ENCODE measurements around the gene ESX1. TPM values are rescaled to one million over a fixed set of nuclear protein-coding genes. Genes with fewer than 3 reads are reported as not detected.
"Not testable (repeated sequence)": the region's sequence is repeated elsewhere in the genome, so short reads cannot be mapped to it uniquely, and the experiment has no call there.

ESX1 gene
- not detected for total RNA-seq (ENCODE audit: insufficient read depth, low replicate concordance)

DNA sequence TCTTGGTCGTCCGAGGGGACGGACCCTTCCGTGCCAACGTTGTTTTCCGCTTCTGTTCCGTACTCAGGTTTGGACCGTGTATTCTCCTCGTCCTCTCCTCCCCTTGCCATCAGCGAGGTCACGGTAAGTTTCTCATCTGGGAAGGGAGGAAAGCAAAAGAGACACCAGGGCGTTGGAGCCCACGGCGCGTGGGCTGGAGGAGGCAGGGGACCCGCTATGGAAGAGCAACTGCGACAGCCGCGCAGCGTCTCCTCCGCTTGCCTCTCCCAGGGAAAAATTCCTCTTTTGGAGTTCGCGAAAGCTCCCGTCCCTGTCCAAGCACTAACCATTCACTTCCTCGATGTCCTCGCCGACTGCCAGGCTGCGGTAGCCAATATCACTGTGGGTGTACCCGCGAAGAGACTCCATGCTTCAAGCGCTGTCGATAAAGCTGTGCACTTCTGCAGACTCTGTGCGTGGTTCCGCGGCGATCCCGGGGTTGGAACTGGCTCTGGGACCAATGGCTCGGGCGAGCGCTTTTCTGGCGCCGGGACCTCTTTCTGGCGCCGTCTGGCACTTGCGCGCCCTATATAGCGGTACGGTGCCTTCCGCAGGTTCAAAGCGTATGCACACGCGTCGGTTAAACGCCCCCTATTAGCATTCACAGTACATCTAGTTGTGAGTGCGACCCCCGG lies at the start of gene ESX1:
TSS of gene ESX1 (minus strand) at position 492 of the 674 bp plus-strand sequence. CDS start at position 408, 84 bp downstream.
- DNase-seq (ENCODE audit: low spot score) = no peak

DNA sequence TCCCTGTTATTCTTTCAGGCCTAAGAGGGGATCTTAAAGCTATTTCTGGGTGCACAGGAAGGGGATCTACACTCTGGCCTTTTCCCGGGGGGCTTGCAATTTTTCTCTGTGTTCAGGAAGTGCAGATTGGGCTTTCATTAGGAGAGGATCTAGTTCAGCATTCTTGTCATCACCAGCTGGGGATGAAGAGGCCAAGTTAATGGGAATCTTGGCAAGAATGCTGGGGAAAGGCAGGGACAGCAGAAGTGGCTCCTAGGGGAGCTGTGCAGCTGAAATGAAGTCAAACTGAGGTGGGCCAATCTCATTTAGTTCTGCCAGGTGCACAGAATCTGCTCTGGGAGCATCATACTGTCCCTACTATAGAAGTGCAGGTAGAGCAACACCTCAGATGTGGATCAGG lies 40.9 kb upstream of the ESX1 start:
- no peak for DNase-seq (ENCODE audit: low spot score)

DNA sequence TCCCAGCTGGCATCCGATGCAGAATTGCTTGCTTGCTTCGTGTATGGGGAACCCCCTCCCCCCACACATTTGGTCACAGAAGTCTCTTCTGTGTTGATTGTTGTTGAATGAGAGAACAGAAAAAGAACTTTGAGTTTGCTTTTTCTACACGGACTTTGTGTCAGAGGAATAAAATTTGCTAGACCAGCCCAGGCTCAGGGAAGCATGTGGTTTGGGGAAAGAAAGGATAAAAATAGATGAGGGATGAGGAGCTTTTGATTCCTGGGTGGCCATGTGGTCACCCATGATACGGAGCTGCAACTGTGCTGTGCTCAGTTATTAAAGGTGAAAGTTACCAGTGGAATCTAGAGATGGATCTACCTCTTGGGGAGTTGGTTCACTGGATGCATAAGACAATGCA lies 34.2 kb upstream of the ESX1 start:
- no peak for DNase-seq (ENCODE audit: low spot score)

DNA sequence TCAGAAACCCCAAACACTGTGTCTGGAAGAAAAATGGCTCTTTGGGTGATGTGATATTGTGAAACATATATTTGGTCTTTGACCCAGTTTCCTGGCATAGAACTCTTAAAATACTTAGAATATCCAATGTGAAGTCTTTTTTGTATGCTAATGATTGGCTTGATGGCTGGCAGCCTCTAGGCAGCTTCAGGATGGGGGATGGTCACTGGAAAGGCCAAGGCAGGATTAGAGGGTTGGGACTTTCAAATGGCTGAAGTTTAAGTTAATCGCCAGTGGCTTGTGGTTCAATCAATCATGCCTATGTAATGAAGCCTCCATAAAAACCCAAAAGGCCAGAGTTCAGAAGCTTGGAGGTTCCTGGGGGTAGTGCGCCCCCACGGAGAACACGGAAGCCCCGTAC lies 33.5 kb upstream of the ESX1 start:
- DNase-seq (ENCODE audit: low spot score) = no peak

DNA sequence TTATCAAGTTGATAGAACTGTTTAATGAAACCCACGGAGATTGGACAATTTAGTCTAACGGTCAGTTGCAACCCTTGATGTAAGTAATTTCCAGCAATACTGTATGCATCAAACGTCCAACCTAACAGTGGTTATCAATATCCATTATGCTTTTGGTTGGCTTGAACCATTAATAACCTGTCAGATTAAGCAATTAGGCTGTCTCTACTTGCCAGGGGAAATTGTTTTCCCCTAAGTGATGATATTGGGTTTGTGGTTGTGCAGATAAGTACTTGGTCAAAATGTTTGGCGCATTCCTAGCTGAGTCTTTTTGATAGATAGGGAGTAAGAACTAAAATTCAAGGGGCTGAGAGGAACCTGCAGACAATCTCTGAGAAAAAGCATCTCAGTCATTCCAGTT lies 30.5 kb upstream of the ESX1 start:
- no peak for DNase-seq (ENCODE audit: low spot score)

DNA sequence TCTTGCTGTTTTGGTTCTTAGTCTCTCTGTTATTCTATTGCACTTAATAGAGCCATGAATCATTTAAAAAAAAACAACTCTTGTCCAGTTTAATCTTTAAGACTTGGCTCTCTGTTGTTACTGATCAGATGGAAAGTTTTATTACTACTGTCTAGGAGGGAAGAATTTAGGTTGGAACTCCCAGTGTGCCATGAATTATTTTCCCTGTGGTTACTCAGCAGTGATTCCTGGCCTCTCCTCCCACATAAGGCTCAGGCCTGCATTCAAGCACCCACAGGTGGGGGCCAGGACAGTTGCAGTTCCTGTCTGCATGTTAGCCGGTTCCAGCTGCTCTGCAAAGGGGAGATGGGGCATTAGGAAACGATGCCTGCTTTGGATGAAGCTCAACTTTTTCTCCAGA lies 29.8 kb upstream of the ESX1 start:
- DNase-seq (ENCODE audit: low spot score) = no peak

DNA sequence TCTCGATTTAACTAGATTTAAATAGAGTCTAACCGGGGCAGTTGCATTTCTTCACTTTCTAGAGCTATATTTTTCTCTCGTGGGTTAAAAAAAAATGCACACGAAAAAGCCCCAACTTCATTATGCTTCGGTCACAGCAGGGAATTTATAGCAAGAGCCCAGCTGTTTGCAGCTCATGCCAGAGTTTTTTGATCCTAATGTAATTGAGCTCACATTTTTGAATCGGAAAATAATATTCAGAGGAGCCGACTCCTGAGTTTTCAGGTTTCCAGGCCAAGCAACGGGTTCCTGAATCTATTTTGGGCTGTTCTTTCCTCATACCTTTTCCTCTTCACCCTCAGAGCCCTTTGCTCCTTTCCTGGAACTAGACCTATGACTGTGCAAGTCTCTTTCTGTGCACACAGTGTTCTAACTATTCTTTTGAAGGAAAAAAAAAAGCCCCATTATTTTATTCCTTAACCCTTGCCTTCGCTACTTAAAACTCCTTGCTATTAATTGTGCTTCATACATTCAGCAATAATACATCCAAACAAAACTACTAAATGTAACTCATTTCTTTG lies 27.5 kb upstream of the ESX1 start:
- DNase-seq (ENCODE audit: low spot score) = no peak

DNA sequence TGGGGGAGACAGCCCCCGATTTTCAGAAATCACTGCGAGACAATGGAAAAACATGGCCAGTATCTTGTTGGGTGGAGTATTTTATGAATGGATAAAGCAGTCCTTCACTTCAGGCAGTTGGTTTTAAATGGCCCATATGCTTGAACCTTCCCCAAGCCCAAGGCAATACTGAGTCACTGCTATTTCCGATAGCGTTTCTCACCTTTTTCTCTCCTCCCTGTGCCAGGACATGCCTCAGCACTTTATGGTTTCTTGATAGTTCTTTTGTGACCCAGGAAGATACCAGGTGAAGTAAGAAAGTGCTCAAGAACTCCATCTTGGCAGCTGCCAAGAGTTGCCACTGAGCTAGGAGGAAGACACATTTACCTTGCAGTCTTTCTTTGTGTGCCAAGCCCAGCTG lies 26.8 kb upstream of the ESX1 start:
- no peak for DNase-seq (ENCODE audit: low spot score)

DNA sequence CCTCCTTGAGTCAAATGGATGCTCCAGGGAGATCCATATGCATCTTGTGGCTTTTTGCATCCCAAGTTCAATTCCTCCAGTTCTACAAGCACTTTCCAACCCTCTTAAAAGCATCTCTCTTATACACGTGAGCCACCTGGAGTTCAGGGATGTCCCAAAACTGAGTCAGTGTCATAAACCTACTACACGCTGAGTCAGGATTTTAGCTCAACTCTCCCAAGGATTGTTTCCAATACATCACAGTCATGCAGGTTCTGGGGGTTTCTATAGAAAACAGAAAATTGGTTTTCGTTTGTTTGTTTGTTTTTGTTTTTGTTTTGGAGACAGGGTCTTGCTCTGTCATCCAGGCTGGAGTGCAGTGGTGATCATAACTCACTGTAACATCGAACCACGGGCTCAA lies 25.9 kb upstream of the ESX1 start:
- DNase-seq (ENCODE audit: low spot score) = no peak

DNA sequence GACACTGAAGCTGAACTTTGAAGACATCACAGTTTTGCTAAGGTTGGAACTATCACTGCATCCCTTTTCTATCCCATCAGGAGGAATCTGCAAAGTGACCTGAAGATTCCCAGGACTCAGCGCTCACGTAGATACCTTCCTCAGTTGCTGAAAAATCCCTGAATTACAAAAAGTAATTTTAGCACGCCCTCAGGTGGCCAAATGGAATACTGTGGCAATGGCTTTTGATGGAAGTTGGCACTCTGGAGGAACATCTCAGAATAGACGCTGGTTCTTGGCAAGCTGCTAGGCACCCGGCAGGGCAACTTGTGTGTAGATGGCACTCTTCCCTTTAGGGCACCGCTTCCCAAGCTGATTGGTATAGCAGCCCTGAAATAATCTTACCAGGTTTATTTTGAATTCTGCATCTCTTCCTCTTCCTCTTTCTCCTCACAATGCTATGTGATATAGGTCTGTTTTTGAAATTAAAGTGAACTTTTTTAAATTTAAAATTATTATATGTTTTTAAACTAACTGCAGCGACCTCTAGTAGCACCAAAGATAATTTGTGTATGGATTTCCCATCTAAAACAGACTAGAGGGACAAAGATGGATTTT lies 16.3 kb upstream of the ESX1 start:
- peak; percentile 23 for DNase-seq (ENCODE audit: low spot score)

DNA sequence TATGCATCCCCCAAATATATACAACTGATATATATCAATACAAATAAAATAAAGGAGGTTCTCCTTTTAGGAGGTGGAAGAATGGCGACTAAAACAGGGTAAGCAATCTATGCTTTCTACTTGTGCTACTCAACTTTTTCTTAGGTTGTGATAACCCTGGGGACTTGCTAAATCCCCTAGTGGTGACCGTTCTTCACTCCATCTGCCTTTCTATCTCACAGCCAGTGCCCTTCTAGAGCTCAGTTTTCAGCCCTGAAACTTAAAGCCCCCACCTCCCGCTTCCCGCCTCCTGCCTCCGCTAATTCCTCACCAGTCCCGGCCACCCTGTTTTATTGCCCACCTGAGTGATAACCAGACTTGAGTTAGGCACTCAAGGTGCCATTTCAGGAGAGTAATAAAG lies 15.5 kb upstream of the ESX1 start:
- no peak for DNase-seq (ENCODE audit: low spot score)

DNA sequence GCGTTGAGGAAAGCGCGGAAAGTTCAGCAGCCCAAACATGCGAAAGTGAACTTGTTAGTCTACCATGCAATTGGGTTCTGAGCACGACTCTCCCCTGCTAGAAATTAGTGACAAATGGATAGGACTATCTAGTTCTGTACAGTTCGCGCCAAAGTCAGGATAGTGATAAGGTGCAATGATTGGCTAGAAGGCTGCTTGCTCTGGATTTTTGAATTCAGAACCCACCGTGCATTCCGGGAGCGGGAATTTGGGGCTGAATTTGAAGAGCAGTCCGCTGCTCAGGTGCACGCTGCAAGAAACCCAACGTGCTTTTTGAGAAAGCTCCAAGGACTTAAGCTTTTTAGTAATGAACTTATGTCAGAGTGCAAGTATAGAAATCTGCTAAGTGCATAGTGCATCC lies 732 bp upstream of the ESX1 start:
- no peak for DNase-seq (ENCODE audit: low spot score)

DNA sequence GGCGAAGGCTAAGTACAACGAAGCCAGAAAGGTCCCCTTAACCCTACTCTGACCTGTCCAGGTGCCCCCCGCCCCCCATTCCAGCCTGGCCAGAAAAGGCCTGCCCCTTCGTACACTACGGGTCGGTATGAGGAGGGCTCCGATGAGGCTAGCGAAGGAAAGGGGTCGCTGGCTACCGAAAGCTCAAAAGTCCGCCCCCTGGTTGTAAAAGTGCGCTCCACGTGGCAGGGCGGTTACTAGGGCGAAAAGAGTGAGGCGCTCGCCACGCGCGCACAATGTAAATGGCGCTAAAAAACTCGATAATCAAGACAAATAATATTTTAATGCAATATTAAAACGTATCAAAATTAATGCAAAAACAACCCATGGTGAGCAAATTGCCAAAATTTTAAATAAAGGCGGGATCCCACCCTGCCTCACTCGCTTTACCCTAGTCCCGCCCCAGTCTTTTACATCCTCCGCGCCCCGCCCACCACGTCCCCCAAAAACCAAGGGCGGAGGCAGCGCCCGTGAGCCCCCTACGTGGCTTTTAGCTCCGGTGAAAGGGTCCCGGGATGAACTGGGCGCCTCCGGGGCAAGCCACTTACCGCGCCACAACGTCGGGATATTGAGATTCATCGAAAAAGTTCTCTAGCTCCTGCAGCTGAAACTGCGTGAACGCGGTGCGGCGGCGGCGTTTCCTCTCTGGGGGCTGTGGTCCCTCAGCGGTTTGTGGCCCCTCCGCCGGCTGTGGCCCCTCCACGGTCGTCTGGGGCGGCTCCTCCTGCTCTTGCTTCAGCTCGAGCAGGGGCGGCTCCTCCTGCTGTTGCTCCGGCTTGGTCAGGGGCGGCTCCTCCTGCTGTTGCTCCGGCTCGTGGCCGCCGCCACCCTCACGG lies 929 bp downstream of the ESX1 start:
- no peak for DNase-seq (ENCODE audit: low spot score)

DNA sequence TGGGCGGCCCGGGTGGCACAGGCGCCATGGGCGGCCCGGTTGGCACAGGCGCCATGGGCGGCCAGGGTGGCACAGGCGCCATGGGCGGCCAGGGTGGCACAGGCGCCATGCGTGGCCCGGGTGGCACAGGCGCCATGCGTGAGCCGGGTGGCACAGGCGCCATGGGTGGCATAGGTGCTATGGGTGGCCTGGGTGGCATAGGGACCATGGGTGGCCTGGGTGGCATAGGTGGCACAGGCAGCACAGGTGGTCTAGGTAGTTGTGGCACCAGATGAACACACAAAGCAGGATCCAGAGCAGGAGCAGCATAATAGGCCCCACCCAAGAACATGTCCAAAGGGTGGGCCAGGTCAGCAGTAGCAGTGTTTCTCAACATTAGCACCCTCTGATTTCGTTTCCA lies 4.3 kb downstream of the ESX1 start:
- DNase-seq (ENCODE audit: low spot score) = no peak

DNA sequence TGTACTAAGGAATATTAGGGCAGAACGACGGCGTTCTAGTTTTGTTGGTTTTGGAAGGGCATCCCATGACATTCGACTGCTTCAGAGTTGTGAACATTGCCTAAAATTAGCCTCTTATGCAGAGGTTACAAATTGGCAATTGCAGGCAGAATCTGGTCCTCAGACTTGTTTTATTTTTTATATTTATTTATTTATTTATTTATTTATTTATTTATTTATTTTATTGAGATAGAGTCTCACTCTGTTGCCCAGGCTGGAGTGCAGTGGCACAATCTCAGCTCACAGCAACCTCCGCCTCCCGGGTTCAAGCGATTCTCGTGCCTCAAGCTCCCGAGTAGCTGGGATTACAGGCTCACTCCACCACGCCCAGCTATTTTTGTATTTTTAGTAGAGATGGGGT lies 24.7 kb downstream of the ESX1 start:
- DNase-seq (ENCODE audit: low spot score) = not testable (repeated sequence)

DNA sequence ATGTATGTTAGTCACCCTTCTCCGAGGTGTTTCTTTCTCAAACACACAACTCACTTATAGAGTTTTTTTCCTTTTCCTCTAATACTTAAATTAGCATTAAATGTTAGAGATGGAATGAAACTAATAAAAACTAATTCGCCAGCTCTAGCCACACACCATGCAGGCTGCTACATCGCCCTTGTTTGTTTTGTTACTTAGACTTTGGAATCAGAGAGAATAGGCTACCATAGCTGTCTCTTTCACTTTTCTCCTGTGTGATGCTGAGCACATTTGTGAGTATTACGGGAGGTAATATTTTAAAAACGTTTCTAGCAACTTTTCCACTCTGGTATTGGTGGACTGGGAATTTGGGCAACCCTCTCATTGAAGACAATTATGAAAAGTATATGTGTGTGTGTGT lies 43.5 kb downstream of the ESX1 start:
- DNase-seq (ENCODE audit: low spot score) = no peak

DNA sequence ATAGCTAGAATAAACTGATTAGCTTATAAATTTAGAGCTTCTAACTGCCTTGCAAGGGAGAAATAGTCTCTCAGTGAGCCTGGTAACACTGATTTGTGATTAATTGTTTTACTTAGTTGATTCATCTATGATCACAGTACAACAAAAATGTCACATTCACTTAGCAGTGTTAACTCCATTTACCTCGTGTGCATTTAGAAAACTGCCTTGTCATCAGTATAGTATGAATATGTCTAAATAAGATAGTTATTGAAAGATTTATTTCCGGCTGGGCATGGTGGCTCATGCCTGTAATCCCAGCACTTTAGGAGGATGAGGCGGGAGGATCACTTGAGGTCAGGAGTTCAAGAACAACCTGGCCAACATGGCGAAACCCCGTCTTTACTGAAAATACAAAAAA lies 49.2 kb downstream of the ESX1 start:
- DNase-seq (ENCODE audit: low spot score) = no peak

Other genes with a start within 250 kb of the ESX1 start
- gene H2BW1, start 241.2 kb downstream of the ESX1 start, total RNA-seq (ENCODE audit: insufficient read depth, low replicate concordance) = not detected
- not detected for gene H2BW2, start 215.0 kb downstream of the ESX1 start, total RNA-seq (ENCODE audit: insufficient read depth, low replicate concordance)
- 5.3 TPM for gene TMSB15C, start 178.7 kb downstream of the ESX1 start, total RNA-seq (ENCODE audit: insufficient read depth, low replicate concordance)
- 1.7 TPM for gene ZCCHC18, start 142.4 kb downstream of the ESX1 start, total RNA-seq (ENCODE audit: insufficient read depth, low replicate concordance)
- 17.3 TPM for gene SLC25A53, start 97.9 kb downstream of the ESX1 start, total RNA-seq (ENCODE audit: insufficient read depth, low replicate concordance)
- gene FAM199X, start 88.5 kb downstream of the ESX1 start, total RNA-seq (ENCODE audit: insufficient read depth, low replicate concordance) = 20.9 TPM